B cell (primary cell): ENCODE measurements around the gene OVCH2. TPM values are rescaled to one million over a fixed set of nuclear protein-coding genes. Genes with fewer than 3 reads are reported as not detected.

Experiments
- ATAC-seq: fragments of 200-7000 bp; cut with Tn5 transposase; one replicate; pipeline ENCODE4 v1.10.0; 2021; ENCODE audit warnings: low read depth, mild to moderate bottlenecking, moderate number of reproducible peaks, moderate library complexity
- CTCF ChIA-PET: fragments of 350-600 bp; sonication (Branson Sonifier 250); formaldehyde crosslinking; loops from one replicate; lab custom pipeline; 2021; ENCODE audit warnings: antibody characterized with exemption, inconsistent platforms; lab: Charles Lee
- POLR2A ChIA-PET: fragments of 350-600 bp; sonication (Branson Sonifier 250); formaldehyde crosslinking; loops from one replicate; lab custom pipeline; 2021; ENCODE audit warnings: antibody characterized with exemption; lab: Charles Lee
- DNase-seq: peaks from one replicate; pipeline ENCODE4 v3.0.0; 2013
- H2AFZ ChIP-seq: 2 replicates; pipeline ENCODE4 v1.6.1; 2012; ENCODE audit warnings: mild to moderate bottlenecking, low read depth, low read length; ENCODE audit not compliant: insufficient read depth, poor library complexity, severe bottlenecking
- H3K27ac ChIP-seq, 2 donors: 1 replicate in 1 of 2; 2 replicates in 1 of 2; pipeline ENCODE4 v1.5.1; 2012 to 2013; ENCODE audit warnings: low read length in 2 of 2, mild to moderate bottlenecking in 2 of 2, moderate library complexity in 1 of 2
- H3K27me3 ChIP-seq, 4 experiments: fragments of 200-600 bp in 1 of 4; sonication (generic) in 1 of 4; replicated peaks in 1 of 4; 1 replicate in 2 of 4; 2 replicates in 2 of 4; pipeline versions ENCODE4 v1.6.1 to v1.7.0; 2013 to 2016; ENCODE audit warnings: low read length in 3 of 4, mild to moderate bottlenecking in 2 of 4, mixed read lengths in 1 of 4, moderate library complexity in 1 of 4; ENCODE audit not compliant: insufficient read depth in 4 of 4, control insufficient read depth in 3 of 4; ENCODE audit errors: control extremely low read depth in 1 of 4
- H3K36me3 ChIP-seq, 2 experiments: replicated peaks in 1 of 2; 1 replicate in 1 of 2; 2 replicates in 1 of 2; pipeline versions ENCODE4 v1.6.1 to v1.7.1; 2013; ENCODE audit warnings: low read length in 1 of 2; ENCODE audit not compliant: insufficient read depth in 2 of 2, control insufficient read depth in 1 of 2; ENCODE audit errors: control extremely low read depth in 1 of 2, extremely low read depth in 1 of 2
- H3K4me1 ChIP-seq, 2 donors: fragments of 200-600 bp in 1 of 2; sonication (generic) in 1 of 2; 1 replicate in 1 of 2; 2 replicates in 1 of 2; pipeline versions ENCODE4 v1.5.1 to v1.6.1; 2013 to 2017; ENCODE audit warnings: low read length in 2 of 2; ENCODE audit not compliant: control insufficient read depth in 2 of 2, insufficient read depth in 2 of 2
- H3K4me2 ChIP-seq: replicated peaks from 2 replicates; pipeline ENCODE3; 2012; ENCODE audit warnings: mild to moderate bottlenecking, low read depth, low read length; ENCODE audit not compliant: poor library complexity, severe bottlenecking
- H3K4me3 ChIP-seq, 5 experiments: fragments of 200-600 bp in 1 of 5; sonication (generic) in 1 of 5; 1 replicate in 3 of 5; 2 replicates in 2 of 5; pipeline versions ENCODE4 v1.5.1 to v1.7.0; 2011 to 2016; ENCODE audit warnings: low read length in 4 of 5, mild to moderate bottlenecking in 4 of 5, low read depth in 2 of 5, control low read depth in 1 of 5, moderate library complexity in 1 of 5; ENCODE audit not compliant: insufficient read depth in 1 of 5; ENCODE audit errors: control extremely low read depth in 1 of 5, extremely low read depth in 1 of 5
- H3K79me2 ChIP-seq: fragments of 200-600 bp; sonication (generic); one replicate; pipeline ENCODE4 v1.6.0; 2016; ENCODE audit warnings: low read length; ENCODE audit not compliant: control insufficient read depth, insufficient read depth
- H3K9ac ChIP-seq: fragments of 200-600 bp; sonication (generic); 2 replicates; pipeline ENCODE4 v1.6.1; 2017; ENCODE audit warnings: mild to moderate bottlenecking, low read length, moderate library complexity
- H3K9me3 ChIP-seq, 3 donors: one replicate each; pipeline versions ENCODE4 v1.6.1 to v1.7.1; 2013; ENCODE audit warnings: low read length in 2 of 3; ENCODE audit not compliant: control insufficient read depth in 2 of 3, insufficient read depth in 1 of 3; ENCODE audit errors: control extremely low read depth in 1 of 3
- H4K20me1 ChIP-seq: 2 replicates; pipeline ENCODE4 v1.6.0; 2012; ENCODE audit warnings: mild to moderate bottlenecking, low read length; ENCODE audit not compliant: insufficient read depth, control insufficient read depth, poor library complexity, severe bottlenecking
- H3K27ac Mint-ChIP-seq: one replicate; pipeline ENCODE4 v1.8.0; 2021; ENCODE audit warnings: mixed read lengths
- H3K27me3 Mint-ChIP-seq: one replicate; pipeline ENCODE4 v1.8.0; 2021; ENCODE audit warnings: mixed read lengths
- H3K4me1 Mint-ChIP-seq: one replicate; pipeline ENCODE4 v1.8.0; 2021; ENCODE audit warnings: mixed read lengths
- H3K4me3 Mint-ChIP-seq: one replicate; pipeline ENCODE4 v1.8.0; 2021; ENCODE audit warnings: mixed read lengths
- H3K9me3 Mint-ChIP-seq: one replicate; pipeline ENCODE4 v1.8.0; 2022; ENCODE audit warnings: mixed read lengths; ENCODE audit not compliant: insufficient read depth
- EZH2 ChIP-seq: IDR thresholded peaks from 2 replicates; pipeline ENCODE4 v1.6.1; 2012; ENCODE audit warnings: borderline replicate concordance, low read depth, mild to moderate bottlenecking, moderate library complexity, low read length; ENCODE audit not compliant: insufficient read depth, poor library complexity, severe bottlenecking
- WGBS: methylation state at CpG from one replicate; pipeline ENCODE4 v1.1.5; 2013; ENCODE audit warnings: missing lambda C conversion rate; ENCODE audit not compliant: insufficient coverage; 5-methylcytosine and 5-hydroxymethylcytosine counted together
- intact Hi-C: fragments of 100-400 bp; cut with micrococcal nuclease; formaldehyde crosslinking; loops from one replicate; pipeline ENCODE4 v1.10.0; 2022
- polyA plus RNA-seq: library from polyadenylated mRNA; depleted of rRNA; stranded (reverse); fragments of >200 nt; gene quantifications from 2 replicates; pipeline ENCODE4 v1.2.3, GENCODE V29; 2012
- total RNA-seq, 2 donors: library from RNA; stranded (reverse); fragments of 120-200 nt in 1 of 2; gene quantifications; 1 replicate in 1 of 2; 2 replicates in 1 of 2; pipeline versions ENCODE4 v1.2.3 to v1.2.4, GENCODE V29; 2013 to 2022
- TF ChIP-seq, protein P1 (sequence below): fragments of 200-600 bp; IDR thresholded peaks from one replicate; pipeline ENCODE4 v1.8.0; 2022; ENCODE audit warnings: antibody characterized with exemption, mild to moderate bottlenecking

OVCH2 gene
- total and polyA plus RNA-seq, 2 donors (not counting 1 experiment from before 2014, with no cell fraction given), result not detected

DNA sequence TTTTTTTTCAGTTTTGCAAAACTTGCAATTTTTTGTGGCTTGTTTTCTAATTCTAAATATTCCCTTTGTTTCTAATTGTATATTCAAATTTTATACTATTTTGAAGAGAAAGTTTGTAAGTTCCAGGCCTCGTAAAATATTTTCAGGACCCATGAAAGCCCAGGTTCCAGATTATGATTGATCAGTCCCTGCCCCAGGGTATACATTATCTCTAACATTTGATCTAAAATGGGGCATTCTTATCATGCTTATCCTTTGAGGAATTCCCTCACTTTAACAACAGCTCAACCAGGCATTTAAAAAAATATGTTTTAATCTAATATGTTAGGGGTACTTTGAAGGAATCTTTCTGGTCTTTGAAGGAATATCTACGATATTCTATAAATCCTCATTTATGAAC, 59.4 kb downstream of the OVCH2 start:
- ChIA-PET CTCF (interaction anchor here (0.8 to 2.1 kb wide), 2 partner anchors 10 to 47 kb away, joined by 3 to 5 read pairs; no protein-coding TSS in a partner anchor), POLR2A (no interaction called here)
- H3K4me1 ChIP-seq, result no peaks in the 10 kb centered on the region
- no peaks in the 10 kb centered on the region for H3K9me3 ChIP-seq
- Mint-ChIP-seq H3K9me3 (no peaks in the 10 kb centered on the region), H3K27ac (no peak overlapping the region), H3K27me3 (no peaks in the 10 kb centered on the region), H3K4me3 (no peak overlapping the region), H3K4me1 (no peaks in the 10 kb centered on the region)
- H2AFZ ChIP-seq, result no peak overlapping the region
- TF ChIP-seq, protein P1, sequence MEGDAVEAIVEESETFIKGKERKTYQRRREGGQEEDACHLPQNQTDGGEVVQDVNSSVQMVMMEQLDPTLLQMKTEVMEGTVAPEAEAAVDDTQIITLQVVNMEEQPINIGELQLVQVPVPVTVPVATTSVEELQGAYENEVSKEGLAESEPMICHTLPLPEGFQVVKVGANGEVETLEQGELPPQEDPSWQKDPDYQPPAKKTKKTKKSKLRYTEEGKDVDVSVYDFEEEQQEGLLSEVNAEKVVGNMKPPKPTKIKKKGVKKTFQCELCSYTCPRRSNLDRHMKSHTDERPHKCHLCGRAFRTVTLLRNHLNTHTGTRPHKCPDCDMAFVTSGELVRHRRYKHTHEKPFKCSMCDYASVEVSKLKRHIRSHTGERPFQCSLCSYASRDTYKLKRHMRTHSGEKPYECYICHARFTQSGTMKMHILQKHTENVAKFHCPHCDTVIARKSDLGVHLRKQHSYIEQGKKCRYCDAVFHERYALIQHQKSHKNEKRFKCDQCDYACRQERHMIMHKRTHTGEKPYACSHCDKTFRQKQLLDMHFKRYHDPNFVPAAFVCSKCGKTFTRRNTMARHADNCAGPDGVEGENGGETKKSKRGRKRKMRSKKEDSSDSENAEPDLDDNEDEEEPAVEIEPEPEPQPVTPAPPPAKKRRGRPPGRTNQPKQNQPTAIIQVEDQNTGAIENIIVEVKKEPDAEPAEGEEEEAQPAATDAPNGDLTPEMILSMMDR, result no peak
- no peak for TF ChIP-seq EZH2
- peaks cover 0 to 67% of the 10 kb centered on the region in 2 experiments for H3K36me3 ChIP-seq
- no peaks in the 10 kb centered on the region for H3K79me2 ChIP-seq
- intact Hi-C loops, result no loop called here
- no peak overlapping the region for H3K27ac ChIP-seq
- no peak for DNase-seq
- no peak for ATAC-seq
- H3K4me3 ChIP-seq, result no peak overlapping the region
- H4K20me1 ChIP-seq, result no peaks in the 10 kb centered on the region
- no peaks in the 10 kb centered on the region for H3K27me3 ChIP-seq
- H3K4me2 ChIP-seq, result no peak overlapping the region
- H3K9ac ChIP-seq, result no peak overlapping the region
- WGBS, result no CpG with 5 or more reads among the region's 2 CpGs

DNA sequence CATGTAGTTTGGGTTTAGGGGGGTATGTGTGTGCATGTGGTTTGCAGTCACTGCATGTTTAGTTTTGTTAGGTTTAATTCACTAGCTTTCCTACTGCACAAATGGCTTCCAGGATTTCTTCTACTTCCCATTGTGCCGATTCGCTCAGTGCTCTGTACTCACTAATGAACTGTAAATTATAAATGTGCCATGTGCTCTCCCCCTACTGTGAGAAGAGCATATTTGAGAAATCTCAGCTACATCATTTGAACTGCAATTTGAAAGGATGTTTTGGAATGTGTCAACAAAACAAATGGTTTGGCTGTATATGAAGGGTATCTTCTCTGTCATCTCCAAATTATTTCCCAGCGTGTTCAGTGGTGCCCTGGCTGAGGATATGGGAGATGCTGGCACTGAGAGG, 61.1 kb downstream of the OVCH2 start:
- Histone ChIP-seq H3K4me1 (no peaks in the 10 kb centered on the region), H3K27ac (no peak overlapping the region), H4K20me1 (no peaks in the 10 kb centered on the region), H3K9ac (no peak overlapping the region), H3K36me3 (peaks cover 2 to 67% of the 10 kb centered on the region in 2 experiments), H2AFZ (no peak overlapping the region), H3K79me2 (no peaks in the 10 kb centered on the region), H3K9me3 (no peaks in the 10 kb centered on the region), H3K4me3 (no peak overlapping the region), H3K27me3 (no peaks in the 10 kb centered on the region), H3K4me2 (no peak overlapping the region)
- CTCF ChIA-PET, result no interaction called here
- intact Hi-C loops, result no loop called here
- Mint-ChIP-seq H3K4me1 (no peaks in the 10 kb centered on the region), H3K27me3 (no peaks in the 10 kb centered on the region), H3K9me3 (no peaks in the 10 kb centered on the region), H3K27ac (no peak overlapping the region), H3K4me3 (no peak overlapping the region)
- WGBS, result 100% methylated on average over 1 of the region's 3 CpGs
- no peak for DNase-seq
- no peak for ATAC-seq
- POLR2A ChIA-PET, result no interaction called here
- TF ChIP-seq, protein P1, result no peak
- no peak for TF ChIP-seq EZH2
